Lower lobe of right lung (tissue), 2 donors: ENCODE measurements around the gene CFAP77. TPM values are rescaled to one million over a fixed set of nuclear protein-coding genes. Genes with fewer than 3 reads are reported as not detected.

Source experiments
- ATAC-seq, 2 donors: fragments of 200-7000 bp; cut with Tn5 transposase; one replicate each; pipeline ENCODE4 v1.9.1; 2020 to 2022; ENCODE audit warnings: mild to moderate bottlenecking in 2 of 2, moderate library complexity in 2 of 2
- DNase-seq: peaks from one replicate; pipeline ENCODE4 v3.0.0-alpha.2; 2020
- H3K27ac ChIP-seq: fragments of 200-600 bp; one replicate; pipeline ENCODE4 v1.8.0; 2022
- H3K27me3 ChIP-seq: fragments of 200-600 bp; one replicate; pipeline ENCODE4 v1.8.0; 2022; ENCODE audit warnings: low read depth
- H3K36me3 ChIP-seq: fragments of 200-600 bp; one replicate; pipeline ENCODE4 v1.8.0; 2022; ENCODE audit warnings: mild to moderate bottlenecking
- H3K4me1 ChIP-seq: fragments of 200-600 bp; one replicate; pipeline ENCODE4 v1.8.0; 2022
- H3K4me3 ChIP-seq: fragments of 200-600 bp; one replicate; pipeline ENCODE4 v1.8.0; 2022; ENCODE audit warnings: mild to moderate bottlenecking
- H3K9me3 ChIP-seq: fragments of 200-600 bp; one replicate; pipeline ENCODE4 v1.8.0; 2022
- intact Hi-C: fragments of 100-400 bp; cut with DNase I; formaldehyde crosslinking; loops from one replicate; pipeline ENCODE4 v1.11.0; 2022
- total RNA-seq: library from RNA; stranded (reverse); fragmentation: NEBNext Ultra II Directional; extraction: Animal tissue kit (Norgen Biotek cat#: 25700); gene quantifications from one replicate; pipeline ENCODE4 v1.2.1, GENCODE V29; 2021
- TF ChIP-seq, protein P1 (sequence below): fragments of 200-600 bp; IDR thresholded peaks from one replicate; pipeline ENCODE4 v1.8.0; 2022; ENCODE audit warnings: antibody characterized with exemption, mild to moderate bottlenecking
- donor health status: DM: no; HTN: yes; CAD: no; lungs with severe emphysema.

CFAP77 gene
- total RNA-seq, 1 donor from 2014 or later, result 3.7 TPM

DNA sequence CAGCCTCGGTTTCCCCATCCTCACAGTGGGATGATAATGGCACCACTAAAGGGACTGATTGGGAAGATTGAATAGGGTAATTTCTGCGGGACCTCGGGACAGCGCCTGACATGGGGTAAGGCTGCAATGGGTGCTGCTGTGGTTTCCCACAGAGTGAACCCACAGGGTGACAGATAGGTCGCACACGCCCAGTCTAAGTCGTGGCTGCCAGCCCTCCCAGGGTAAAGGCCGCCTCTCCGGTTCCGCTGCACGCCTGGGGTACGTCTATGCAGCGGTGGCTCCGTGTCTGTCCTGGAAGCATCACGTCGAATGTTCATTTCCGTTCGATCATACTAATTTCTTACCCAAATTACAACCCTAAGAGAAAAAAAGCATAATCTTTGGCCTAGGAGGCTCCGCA, 631 bp downstream of the CFAP77 start:
- ATAC-seq (peak; percentile 11 to 25), DNase-seq (no peak)
- peaks cover 62% of the 10 kb centered on the region for H3K27me3 ChIP-seq
- peaks cover 33% of the 10 kb centered on the region for H3K4me1 ChIP-seq
- no peaks in the 10 kb centered on the region for H3K9me3 ChIP-seq
- intact Hi-C loops, result no loop called here
- peak overlapping the region; percentile 58 for H3K4me3 ChIP-seq
- TF ChIP-seq, protein P1, sequence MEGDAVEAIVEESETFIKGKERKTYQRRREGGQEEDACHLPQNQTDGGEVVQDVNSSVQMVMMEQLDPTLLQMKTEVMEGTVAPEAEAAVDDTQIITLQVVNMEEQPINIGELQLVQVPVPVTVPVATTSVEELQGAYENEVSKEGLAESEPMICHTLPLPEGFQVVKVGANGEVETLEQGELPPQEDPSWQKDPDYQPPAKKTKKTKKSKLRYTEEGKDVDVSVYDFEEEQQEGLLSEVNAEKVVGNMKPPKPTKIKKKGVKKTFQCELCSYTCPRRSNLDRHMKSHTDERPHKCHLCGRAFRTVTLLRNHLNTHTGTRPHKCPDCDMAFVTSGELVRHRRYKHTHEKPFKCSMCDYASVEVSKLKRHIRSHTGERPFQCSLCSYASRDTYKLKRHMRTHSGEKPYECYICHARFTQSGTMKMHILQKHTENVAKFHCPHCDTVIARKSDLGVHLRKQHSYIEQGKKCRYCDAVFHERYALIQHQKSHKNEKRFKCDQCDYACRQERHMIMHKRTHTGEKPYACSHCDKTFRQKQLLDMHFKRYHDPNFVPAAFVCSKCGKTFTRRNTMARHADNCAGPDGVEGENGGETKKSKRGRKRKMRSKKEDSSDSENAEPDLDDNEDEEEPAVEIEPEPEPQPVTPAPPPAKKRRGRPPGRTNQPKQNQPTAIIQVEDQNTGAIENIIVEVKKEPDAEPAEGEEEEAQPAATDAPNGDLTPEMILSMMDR, result no peak
- H3K36me3 ChIP-seq, result no peaks in the 10 kb centered on the region
- no peak overlapping the region for H3K27ac ChIP-seq

DNA sequence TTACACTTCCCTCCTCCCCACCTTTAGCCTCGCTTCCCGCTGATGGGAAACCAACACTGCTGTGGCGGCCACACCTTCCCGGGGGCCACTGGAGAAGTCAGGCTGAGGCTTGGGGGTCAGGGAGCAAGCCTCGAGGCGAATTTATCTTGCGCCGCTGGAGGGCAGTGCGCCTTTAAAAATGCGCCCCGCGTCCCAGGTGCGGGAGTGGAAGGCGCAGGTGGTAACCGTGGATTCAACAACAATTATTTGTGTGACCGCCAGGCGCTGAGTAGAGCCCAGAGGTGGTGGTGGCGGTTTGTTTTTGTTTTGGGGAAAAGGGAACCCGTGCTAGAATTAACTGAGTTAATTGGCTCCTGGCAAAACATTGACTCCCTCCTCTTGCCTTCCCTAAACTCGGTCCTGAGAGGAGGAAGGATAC, 1.1 kb downstream of the CFAP77 start:
- DNase-seq, result peak; percentile 60
- H3K27ac ChIP-seq, result no peak overlapping the region
- intact Hi-C loops, result no loop called here
- H3K36me3 ChIP-seq, result no peaks in the 10 kb centered on the region
- peak; percentile 60 to 72 for ATAC-seq
- H3K4me3 ChIP-seq, result peak overlapping the region; percentile 58
- peaks cover 66% of the 10 kb centered on the region for H3K27me3 ChIP-seq
- TF ChIP-seq, protein P1, result peak; percentile 64
- H3K4me1 ChIP-seq, result peaks cover 29% of the 10 kb centered on the region
- H3K9me3 ChIP-seq, result no peaks in the 10 kb centered on the region

DNA sequence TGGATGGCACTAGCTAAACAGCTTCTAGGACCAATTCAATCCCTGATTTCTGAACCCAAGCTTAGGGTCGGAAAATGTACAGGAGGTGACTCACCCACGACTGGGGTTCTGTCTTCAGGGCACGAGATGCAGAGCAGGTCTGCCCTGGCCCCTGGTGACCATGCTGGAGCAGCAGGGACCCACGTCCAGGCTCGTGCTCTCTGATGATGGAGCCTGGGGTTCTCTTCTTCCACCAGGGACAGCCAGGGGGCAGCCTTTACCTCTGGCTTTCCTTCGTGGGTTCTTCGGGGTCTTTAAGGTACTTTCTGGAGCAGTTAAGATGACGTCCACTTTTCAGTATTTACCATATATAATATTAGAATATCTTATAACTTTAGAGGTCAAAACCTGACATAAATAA, 2.1 kb downstream of the CFAP77 start:
- intact Hi-C loops, result no loop called here
- no peak for DNase-seq
- H3K27me3 ChIP-seq, result peaks cover 72% of the 10 kb centered on the region

DNA sequence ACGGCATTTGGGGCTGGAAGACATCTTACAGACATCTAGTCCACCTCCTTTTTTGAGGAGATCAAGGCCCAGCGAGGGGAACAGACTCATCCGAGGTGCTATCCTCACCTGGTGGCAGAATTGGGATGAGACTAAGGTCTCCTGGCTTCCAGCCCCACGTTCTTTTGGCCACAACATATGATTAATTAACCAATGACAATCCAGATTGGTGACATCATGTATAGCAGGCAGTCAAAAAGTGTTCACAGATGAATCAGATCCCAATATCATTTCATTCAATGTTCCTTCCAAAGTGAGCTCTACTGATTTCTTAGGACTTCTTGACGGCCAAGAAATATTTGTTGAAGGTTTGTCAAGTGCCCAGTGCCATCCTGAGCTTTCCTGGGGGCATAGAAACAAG, 3.9 kb downstream of the CFAP77 start:
- intact Hi-C loops, result no loop called here
- H3K27ac ChIP-seq, result no peak overlapping the region
- DNase-seq, result no peak
- peaks cover 89% of the 10 kb centered on the region for H3K27me3 ChIP-seq
- TF ChIP-seq, protein P1, result no peak
- no peaks in the 10 kb centered on the region for H3K9me3 ChIP-seq
- no peak for ATAC-seq
- no peak overlapping the region for H3K4me3 ChIP-seq
- no peaks in the 10 kb centered on the region for H3K36me3 ChIP-seq
- peaks cover 22% of the 10 kb centered on the region for H3K4me1 ChIP-seq

More for the DNA sequence above, 2.1 kb downstream of the CFAP77 start:
- no peaks in the 10 kb centered on the region for H3K36me3 ChIP-seq
- TF ChIP-seq, protein P1, result peak; percentile 52
- peaks cover 25% of the 10 kb centered on the region for H3K4me1 ChIP-seq
- H3K9me3 ChIP-seq, result no peaks in the 10 kb centered on the region
- no peak overlapping the region for H3K4me3 ChIP-seq
- H3K27ac ChIP-seq, result no peak overlapping the region
- ATAC-seq, result no peak

DNA sequence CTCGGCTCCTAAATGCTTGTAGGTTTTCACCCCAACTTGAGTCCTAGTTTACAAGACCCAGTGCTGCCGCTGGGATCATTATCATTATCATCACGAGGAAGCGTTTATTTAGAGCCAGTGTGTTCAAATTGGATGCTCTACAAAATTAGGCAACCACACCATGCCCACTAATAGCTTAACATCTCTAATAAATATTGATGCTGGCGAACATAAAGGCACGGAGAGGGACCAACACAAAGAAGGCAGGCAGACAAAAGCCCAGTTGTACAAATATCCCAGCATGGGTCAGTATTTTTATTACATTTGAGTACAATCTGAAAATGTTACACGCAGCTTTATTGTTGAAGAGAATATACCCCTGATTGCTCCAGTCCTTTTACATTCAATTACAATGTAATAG, 4.7 kb downstream of the CFAP77 start:
- ATAC-seq (no peak), DNase-seq (no peak)
- Histone ChIP-seq H3K4me3 (no peak overlapping the region), H3K9me3 (no peaks in the 10 kb centered on the region), H3K27me3 (peaks cover 90% of the 10 kb centered on the region), H3K4me1 (peaks cover 18% of the 10 kb centered on the region), H3K27ac (no peak overlapping the region), H3K36me3 (no peaks in the 10 kb centered on the region)
- TF ChIP-seq, protein P1, result no peak
- intact Hi-C loops, result no loop called here

DNA sequence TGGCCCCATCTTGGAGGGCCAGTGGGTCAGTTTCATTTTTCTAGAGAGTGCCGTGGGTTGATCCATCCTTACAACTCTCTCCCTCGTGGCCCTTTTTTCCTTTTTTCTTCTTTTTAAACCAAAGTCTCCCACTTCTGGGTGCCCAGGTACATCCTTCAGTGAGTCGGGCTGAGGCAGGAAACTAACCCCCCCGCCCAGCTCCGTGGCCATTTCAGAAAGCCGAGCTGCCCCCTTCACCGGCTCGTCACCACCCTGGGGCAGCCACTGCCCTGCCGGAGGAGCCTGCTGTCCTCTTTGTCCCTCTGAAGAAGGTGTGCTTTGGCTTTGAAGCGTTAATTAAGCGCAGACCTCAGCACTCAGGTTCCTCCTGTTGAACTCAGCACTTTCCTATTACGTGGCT, 5.2 kb downstream of the CFAP77 start:
- intact Hi-C loops, result no loop called here
- H3K9me3 ChIP-seq, result no peaks in the 10 kb centered on the region
- H3K4me1 ChIP-seq, result peaks cover 14% of the 10 kb centered on the region
- ATAC-seq (no peak), DNase-seq (no peak)
- H3K27ac ChIP-seq, result no peak overlapping the region
- no peak overlapping the region for H3K4me3 ChIP-seq
- peaks cover 86% of the 10 kb centered on the region for H3K27me3 ChIP-seq
- TF ChIP-seq, protein P1, result no peak
- no peaks in the 10 kb centered on the region for H3K36me3 ChIP-seq
